ENCODE data around the gene HIC2.
"Not testable (repeated sequence)": the region's sequence is repeated elsewhere in the genome, so short reads cannot be mapped to it uniquely, and the experiment has no call there.

HIC2 gene

GRCh38 chr22:21417227-21417746, at the start of gene HIC2:
Gene HIC2, plus strand, starts transcription at chr22:21417371. Its CDS starts 25,461 bp downstream, at chr22:21442832.
- not testable (repeated sequence) for DNase-seq (ENCODE audit: low read depth, low spot score)

- DNase-seq (ENCODE audit: low read depth, low spot score), result not testable (repeated sequence)
These were observed 48.4 kb upstream of the HIC2 start for GRCh38 chr22:21368603-21369310.

- DNase-seq (ENCODE audit: low read depth, low spot score), result not testable (repeated sequence)
These were observed 41.3 kb upstream of the HIC2 start for GRCh38 chr22:21375880-21376279.

GRCh38 chr22:21383701-21384467, 33.3 kb upstream of the HIC2 start, which contains the start of gene RIMBP3B:
Gene RIMBP3B, plus strand, starts transcription at chr22:21383751. Its CDS starts 108 bp downstream, at chr22:21383859.
- not testable (repeated sequence) for DNase-seq (ENCODE audit: low read depth, low spot score)

GRCh38 chr22:21384468-21385357, 32.5 kb upstream of the HIC2 start:
- not testable (repeated sequence) for DNase-seq (ENCODE audit: low read depth, low spot score)

GRCh38 chr22:21389480-21389879, 27.7 kb upstream of the HIC2 start:
- DNase-seq (ENCODE audit: low read depth, low spot score), result not testable (repeated sequence)

GRCh38 chr22:21390013-21390412, 27.2 kb upstream of the HIC2 start:
- not testable (repeated sequence) for DNase-seq (ENCODE audit: low read depth, low spot score)

- not testable (repeated sequence) for DNase-seq (ENCODE audit: low read depth, low spot score)
These were observed 22.6 kb upstream of the HIC2 start for GRCh38 chr22:21394613-21395012.

GRCh38 chr22:21401197-21401969, 15.8 kb upstream of the HIC2 start:
- not testable (repeated sequence) for DNase-seq (ENCODE audit: low read depth, low spot score)

- DNase-seq (ENCODE audit: low read depth, low spot score), result not testable (repeated sequence)
These were observed 14.3 kb upstream of the HIC2 start for GRCh38 chr22:21402763-21403314.

- DNase-seq (ENCODE audit: low read depth, low spot score), result not testable (repeated sequence)
These were observed 10.0 kb upstream of the HIC2 start for GRCh38 chr22:21407139-21407538.

- DNase-seq (ENCODE audit: low read depth, low spot score), result not testable (repeated sequence)
These were observed 9.4 kb upstream of the HIC2 start for GRCh38 chr22:21407792-21408191.

GRCh38 chr22:21416375-21416774, 796 bp upstream of the HIC2 start:
- DNase-seq (ENCODE audit: low read depth, low spot score), result not testable (repeated sequence)

GRCh38 chr22:21417853-21418252, 682 bp downstream of the HIC2 start:
- not testable (repeated sequence) for DNase-seq (ENCODE audit: low read depth, low spot score)

- not testable (repeated sequence) for DNase-seq (ENCODE audit: low read depth, low spot score)
These were observed 1.9 kb downstream of the HIC2 start for GRCh38 chr22:21418974-21419638.

- not testable (repeated sequence) for DNase-seq (ENCODE audit: low read depth, low spot score)
These were observed 3.1 kb downstream of the HIC2 start for GRCh38 chr22:21420180-21420763.

- not testable (repeated sequence) for DNase-seq (ENCODE audit: low read depth, low spot score)
These were observed 7.0 kb downstream of the HIC2 start for GRCh38 chr22:21424084-21424709.

- not testable (repeated sequence) for DNase-seq (ENCODE audit: low read depth, low spot score)
These were observed 17.4 kb downstream of the HIC2 start for GRCh38 chr22:21434378-21435233.

Data from activated CD4-positive, CD25-positive, alpha-beta regulatory T cell treated with anti-CD3 and anti-CD28 coated beads, Interleukin-2, amount 50 U/mL, for 16 hours (primary cell).